HG03060 (cell line): ENCODE data around the gene ARHGEF25.

Experiments
- ATAC-seq: cut with Tn5 transposase; IDR thresholded peaks from one replicate; pipeline ENCODE4 v1.9.1; 2021; ENCODE audit warnings: low read depth, moderate number of reproducible peaks; ENCODE audit not compliant: unreplicated experiment

ARHGEF25 gene

GRCh38 chr12:57620936-57621496, 9.8 kb downstream of the ARHGEF25 start:
- no peak for ATAC-seq

- ATAC-seq = no peak
These were observed 10.5 kb downstream of the ARHGEF25 start for GRCh38 chr12:57621497-57622292.

- no peak for ATAC-seq
These were observed 11.3 kb downstream of the ARHGEF25 start for GRCh38 chr12:57622293-57623245.

- ATAC-seq = no peak
These were observed 12.2 kb downstream of the ARHGEF25 start for GRCh38 chr12:57623385-57623784.

GRCh38 chr12:57623811-57624390, 12.7 kb downstream of the ARHGEF25 start:
- ATAC-seq = no peak

GRCh38 chr12:57624441-57625220, 13.4 kb downstream of the ARHGEF25 start:
- ATAC-seq = no peak

- no peak for ATAC-seq
These were observed 14.2 kb downstream of the ARHGEF25 start for GRCh38 chr12:57625261-57626032.

GRCh38 chr12:57626111-57626920, 15.1 kb downstream of the ARHGEF25 start:
- ATAC-seq = no peak

- no peak for ATAC-seq
These were observed 15.7 kb downstream of the ARHGEF25 start for GRCh38 chr12:57626921-57627445.

GRCh38 chr12:57627501-57628279, 16.5 kb downstream of the ARHGEF25 start:
- ATAC-seq = no peak

- ATAC-seq = no peak
These were observed 17.3 kb downstream of the ARHGEF25 start for GRCh38 chr12:57628280-57629191.

GRCh38 chr12:57629897-57630471, 18.7 kb downstream of the ARHGEF25 start:
- no peak for ATAC-seq

GRCh38 chr12:57630891-57631433, 19.7 kb downstream of the ARHGEF25 start:
- no peak for ATAC-seq

- ATAC-seq = no peak
These were observed 20.4 kb downstream of the ARHGEF25 start for GRCh38 chr12:57631566-57632072.
